T-helper 2 cell treated with Interferon-gamma antibody and Interleukin-4, amounts not matched to agents 5 μg/mL and 100 μg/mL, for 36 hours (primary cell): ENCODE results near the gene DIP2C.
A peak's percentile ranks its signal among the peaks of the same experiment; 100 is the strongest.
"Not testable (repeated sequence)": the region's sequence is repeated elsewhere in the genome, so short reads cannot be mapped to it uniquely, and the experiment has no call there.

ENCODE experiments used
- DNase-seq: peaks from one replicate; pipeline ENCODE4 v3.0.0; 2021; ENCODE audit warnings: low spot score
- H3K27ac Mint-ChIP-seq: one replicate; pipeline ENCODE4 v1.8.0; 2021; ENCODE audit warnings: mild to moderate bottlenecking, mixed read lengths
- H3K27me3 Mint-ChIP-seq: one replicate; pipeline ENCODE4 v1.8.0; 2021; ENCODE audit warnings: low read depth, mixed read lengths
- H3K36me3 Mint-ChIP-seq: one replicate; pipeline ENCODE4 v1.8.0; 2021; ENCODE audit warnings: low read depth, mixed read lengths
- H3K4me1 Mint-ChIP-seq: one replicate; pipeline ENCODE4 v1.8.0; 2021; ENCODE audit warnings: low read depth, mixed read lengths
- H3K4me3 Mint-ChIP-seq: one replicate; pipeline ENCODE4 v1.8.0; 2022; ENCODE audit warnings: mild to moderate bottlenecking, moderate library complexity, mixed read lengths
- H3K9me3 Mint-ChIP-seq: one replicate; pipeline ENCODE4 v1.8.0; 2021; ENCODE audit warnings: mixed read lengths

The DIP2C gene

GRCh38 chr10:484441-484924 lies 205.0 kb downstream of the DIP2C start:
- no peak for DNase-seq

GRCh38 chr10:483261-483660 lies 206.2 kb downstream of the DIP2C start:
- no peak for DNase-seq
- Mint-ChIP-seq H3K27ac (no peak overlapping the region), H3K36me3 (peaks cover 6% of the 10 kb centered on the region), H3K4me1 (peaks cover 6% of the 10 kb centered on the region), H3K27me3 (no peaks in the 10 kb centered on the region), H3K9me3 (peaks cover 5% of the 10 kb centered on the region), H3K4me3 (no peak overlapping the region)

More at GRCh38 chr10:484441-484924, 205.0 kb downstream of the DIP2C start:
- H3K36me3 Mint-ChIP-seq = peaks cover 2% of the 10 kb centered on the region
- peaks cover 6% of the 10 kb centered on the region for H3K4me1 Mint-ChIP-seq
- peak overlapping the region; percentile 77 for H3K27ac Mint-ChIP-seq
- H3K27me3 Mint-ChIP-seq = no peaks in the 10 kb centered on the region
- peak overlapping the region; percentile 88 for H3K4me3 Mint-ChIP-seq
- no peaks in the 10 kb centered on the region for H3K9me3 Mint-ChIP-seq

- no peak for DNase-seq
- Mint-ChIP-seq H3K27ac (no peak overlapping the region), H3K4me1 (peaks cover 6% of the 10 kb centered on the region), H3K36me3 (peaks cover 6% of the 10 kb centered on the region), H3K4me3 (no peak overlapping the region), H3K27me3 (no peaks in the 10 kb centered on the region), H3K9me3 (peaks cover 6% of the 10 kb centered on the region)
Observed at GRCh38 chr10:482848-483247, 206.6 kb downstream of the DIP2C start.

- Mint-ChIP-seq H3K27me3 (no peaks in the 10 kb centered on the region), H3K36me3 (peaks cover 9% of the 10 kb centered on the region), H3K9me3 (peaks cover 11% of the 10 kb centered on the region), H3K4me1 (peaks cover 6% of the 10 kb centered on the region), H3K27ac (no peak overlapping the region), H3K4me3 (no peak overlapping the region)
- DNase-seq = no peak
Observed at GRCh38 chr10:482051-482501, 207.4 kb downstream of the DIP2C start.

- DNase-seq = no peak
- peaks cover 6% of the 10 kb centered on the region for H3K4me1 Mint-ChIP-seq
- H3K27me3 Mint-ChIP-seq = no peaks in the 10 kb centered on the region
- H3K27ac Mint-ChIP-seq = no peak overlapping the region
- H3K9me3 Mint-ChIP-seq = peaks cover 14% of the 10 kb centered on the region
- H3K36me3 Mint-ChIP-seq = peaks cover 13% of the 10 kb centered on the region
- H3K4me3 Mint-ChIP-seq = no peak overlapping the region
Observed at GRCh38 chr10:481628-482027, 207.8 kb downstream of the DIP2C start.

- no peak for DNase-seq
- H3K4me1 Mint-ChIP-seq = peaks cover 6% of the 10 kb centered on the region
- no peaks in the 10 kb centered on the region for H3K27me3 Mint-ChIP-seq
- H3K4me3 Mint-ChIP-seq = no peak overlapping the region
- H3K36me3 Mint-ChIP-seq = peaks cover 13% of the 10 kb centered on the region
- no peak overlapping the region for H3K27ac Mint-ChIP-seq
- peaks cover 14% of the 10 kb centered on the region for H3K9me3 Mint-ChIP-seq
Observed at GRCh38 chr10:480928-481552, 208.4 kb downstream of the DIP2C start.

GRCh38 chr10:480498-480927 lies 209.0 kb downstream of the DIP2C start:
- H3K27ac Mint-ChIP-seq = no peak overlapping the region
- no peak for DNase-seq
- no peaks in the 10 kb centered on the region for H3K27me3 Mint-ChIP-seq
- H3K9me3 Mint-ChIP-seq = peaks cover 14% of the 10 kb centered on the region
- H3K36me3 Mint-ChIP-seq = peaks cover 13% of the 10 kb centered on the region
- H3K4me3 Mint-ChIP-seq = no peak overlapping the region
- peaks cover 4% of the 10 kb centered on the region for H3K4me1 Mint-ChIP-seq

- H3K4me3 Mint-ChIP-seq, H3K27ac Mint-ChIP-seq, H3K4me1 Mint-ChIP-seq, DNase-seq, H3K27me3 Mint-ChIP-seq: not testable (repeated sequence)
- H3K9me3 Mint-ChIP-seq = peaks cover 14% of the 10 kb centered on the region
- peaks cover 12% of the 10 kb centered on the region for H3K36me3 Mint-ChIP-seq
Observed at GRCh38 chr10:479706-480497, 209.6 kb downstream of the DIP2C start.

- H3K27me3 Mint-ChIP-seq = no peaks in the 10 kb centered on the region
- peaks cover 14% of the 10 kb centered on the region for H3K9me3 Mint-ChIP-seq
- no peak for DNase-seq
- peaks cover 12% of the 10 kb centered on the region for H3K36me3 Mint-ChIP-seq
- H3K4me3 Mint-ChIP-seq = no peak overlapping the region
- no peaks in the 10 kb centered on the region for H3K4me1 Mint-ChIP-seq
- no peak overlapping the region for H3K27ac Mint-ChIP-seq
Observed at GRCh38 chr10:478471-479245, 210.8 kb downstream of the DIP2C start.

- Mint-ChIP-seq H3K9me3 (peaks cover 14% of the 10 kb centered on the region), H3K27ac (peak overlapping the region; percentile 60), H3K27me3 (no peaks in the 10 kb centered on the region), H3K36me3 (peaks cover 12% of the 10 kb centered on the region), H3K4me3 (no peak overlapping the region), H3K4me1 (no peaks in the 10 kb centered on the region)
- DNase-seq = no peak
Observed at GRCh38 chr10:477620-478019, 211.8 kb downstream of the DIP2C start.

GRCh38 chr10:476455-476780 lies 213.1 kb downstream of the DIP2C start:
- no peak for DNase-seq
- Mint-ChIP-seq H3K27ac (no peak overlapping the region), H3K36me3 (peaks cover 12% of the 10 kb centered on the region), H3K4me3 (no peak overlapping the region), H3K4me1 (no peaks in the 10 kb centered on the region), H3K9me3 (peaks cover 14% of the 10 kb centered on the region), H3K27me3 (no peaks in the 10 kb centered on the region)

- H3K36me3 Mint-ChIP-seq = peaks cover 12% of the 10 kb centered on the region
- H3K27ac Mint-ChIP-seq = no peak overlapping the region
- H3K4me1 Mint-ChIP-seq = no peaks in the 10 kb centered on the region
- H3K4me3 Mint-ChIP-seq = no peak overlapping the region
- no peak for DNase-seq
- peaks cover 14% of the 10 kb centered on the region for H3K9me3 Mint-ChIP-seq
- no peaks in the 10 kb centered on the region for H3K27me3 Mint-ChIP-seq
Observed at GRCh38 chr10:475709-476454, 213.6 kb downstream of the DIP2C start.

- Mint-ChIP-seq H3K4me3 (no peak overlapping the region), H3K27ac (no peak overlapping the region), H3K27me3 (no peaks in the 10 kb centered on the region), H3K36me3 (peaks cover 15% of the 10 kb centered on the region), H3K9me3 (peaks cover 14% of the 10 kb centered on the region), H3K4me1 (peaks cover 7% of the 10 kb centered on the region)
- no peak for DNase-seq
Observed at GRCh38 chr10:474946-475345, 214.5 kb downstream of the DIP2C start.
